HG03064 (cell line): ENCODE results near the gene TAF1C.

ENCODE experiments used
- ATAC-seq: cut with Tn5 transposase; IDR thresholded peaks from one replicate; pipeline ENCODE4 v1.9.1; 2021; ENCODE audit warnings: low read depth; ENCODE audit not compliant: unreplicated experiment

The TAF1C gene

DNA sequence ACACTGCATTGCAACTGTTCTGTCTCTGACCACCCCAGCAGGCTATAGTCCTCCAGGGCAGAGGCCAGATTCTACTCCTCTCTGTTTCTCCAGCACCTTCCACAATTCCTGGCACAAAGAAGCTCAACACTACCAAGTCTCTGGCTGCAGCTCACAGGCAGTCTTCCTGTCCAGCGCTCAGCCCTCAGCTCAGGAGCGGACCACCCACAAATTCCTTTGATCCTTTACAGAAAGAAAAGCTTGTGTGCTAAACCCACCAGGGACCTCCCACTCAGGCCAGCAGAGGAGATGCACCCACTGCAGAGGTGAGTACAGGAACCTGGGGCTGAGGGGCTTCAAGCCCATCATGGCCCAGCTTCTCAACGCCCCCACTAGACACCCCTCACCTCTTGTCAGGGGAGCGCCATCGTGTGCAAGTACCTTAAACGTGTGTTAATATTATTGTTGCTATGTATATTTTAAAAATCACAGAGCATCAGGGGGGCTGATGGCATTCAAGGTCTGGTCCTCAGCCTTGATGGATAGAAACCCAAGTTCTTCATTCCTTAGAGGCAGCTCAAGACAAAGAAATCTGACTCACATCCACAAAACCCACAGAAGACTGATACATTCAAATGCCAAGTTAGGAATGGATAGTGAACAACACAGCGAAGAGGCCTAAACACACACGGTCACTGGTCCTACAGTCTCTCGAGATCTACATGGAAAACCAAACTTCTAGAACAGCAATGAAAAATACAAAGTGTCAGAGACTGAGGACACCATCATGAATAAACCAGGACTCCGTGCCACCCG lies 50.3 kb downstream of the TAF1C start:
- no peak for ATAC-seq

DNA sequence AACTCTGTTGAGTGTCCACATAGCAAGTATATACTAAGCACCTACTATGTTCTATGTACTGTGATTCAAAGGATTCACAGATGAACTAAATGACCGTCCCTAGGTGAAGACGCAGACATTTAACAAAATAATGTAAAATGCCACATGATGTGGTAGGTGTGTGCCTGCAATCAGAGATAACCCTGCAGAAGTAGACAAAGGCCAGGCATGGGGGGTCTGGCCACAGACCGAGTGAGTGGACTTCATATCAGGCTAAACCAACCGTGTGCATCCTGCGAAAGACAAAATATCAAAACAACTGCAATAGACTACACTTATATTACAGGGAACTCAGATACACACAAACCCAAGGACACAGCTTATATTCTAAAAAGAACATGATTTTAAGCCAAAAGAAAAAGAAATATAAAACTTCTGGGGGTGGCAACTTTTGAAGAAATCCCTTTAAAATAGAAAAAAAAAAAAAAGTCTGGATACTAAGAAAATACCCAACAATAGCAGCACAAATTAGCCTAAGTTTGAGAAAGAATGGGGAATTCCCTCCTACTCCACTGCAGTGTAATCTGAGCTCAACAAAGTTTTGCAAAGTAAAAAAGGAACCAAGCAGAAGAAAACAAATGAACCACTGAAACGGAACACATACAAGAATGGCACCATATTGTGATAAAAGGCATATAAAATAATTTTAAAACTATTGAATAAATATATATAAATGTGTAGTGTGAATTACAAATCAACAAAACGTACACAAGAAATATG lies 54.2 kb downstream of the TAF1C start:
- ATAC-seq = no peak

DNA sequence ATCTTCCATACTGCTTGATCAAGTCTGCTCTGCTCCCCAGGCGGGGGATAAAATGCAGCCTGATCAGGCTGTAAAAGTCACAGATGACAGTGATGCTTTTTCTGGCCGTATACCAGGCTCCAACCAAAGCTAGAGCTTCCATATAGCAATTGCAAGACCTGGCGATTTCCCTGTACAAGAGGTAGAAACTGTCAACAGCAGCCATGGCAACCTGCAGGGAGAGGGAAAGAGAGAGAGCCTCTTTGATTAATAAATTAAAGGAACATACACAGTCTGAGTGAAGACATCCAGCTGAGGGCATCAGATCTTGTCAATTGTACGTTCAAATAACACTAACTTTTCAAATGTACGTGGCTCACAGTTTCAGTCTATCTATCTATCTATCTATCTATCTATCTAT lies 55.7 kb downstream of the TAF1C start:
- no peak for ATAC-seq
